ENCODE measurements around the gene FBL. TPM values are rescaled to one million over a fixed set of nuclear protein-coding genes. Genes with fewer than 3 reads are reported as not detected.

The FBL gene
- total and polyA plus RNA-seq, 7 donors = 70.3 to 267 (median 142) TPM

GRCh38 chr19:39864118-39864517 lies 17.9 kb upstream of the FBL start:
- Histone ChIP-seq H3K36me3 (ENCODE audit: insufficient read depth in 1 of 2, low read depth in 1 of 2) (no peaks in the 10 kb centered on the region), H3K27me3 (ENCODE audit: insufficient read depth in 3 of 3, low read length in 2 of 3) (no peaks in the 10 kb centered on the region), H3K4me3 (no peak overlapping the region), H3K27ac (no peak overlapping the region), H3K9me3 (no peaks in the 10 kb centered on the region), H3K4me1 (no peaks in the 10 kb centered on the region)
- intact Hi-C loops (cut with DNase I) = no loop called here
- no peak for TF ChIP-seq CTCF (IDR thresholded peaks at IDR 0.05)
- no peak for DNase-seq
- no peak for ATAC-seq
- WGBS, 3 donors = 75 to 88% (median 86%) methylated on average over 2 of the region's 2 CpGs

- DNase-seq = no peak
- ATAC-seq = no peak
- H3K4me3 ChIP-seq = no peak overlapping the region
- intact Hi-C loops (cut with DNase I) = no loop called here
- TF ChIP-seq CTCF (IDR thresholded peaks at IDR 0.05) = no peak
- H3K4me1 ChIP-seq = no peaks in the 10 kb centered on the region
- peaks cover 0 to 5% (median 5%) of the 10 kb centered on the region in 3 donors for H3K27me3 ChIP-seq (ENCODE audit: insufficient read depth in 3 of 3, low read length in 2 of 3)
- no peak overlapping the region for H3K27ac ChIP-seq
- 26 to 65% (median 42%) methylated on average over 11 of the region's 11 CpGs for WGBS, 3 donors
- H3K36me3 ChIP-seq (ENCODE audit: insufficient read depth in 1 of 2, low read depth in 1 of 2) = no peaks in the 10 kb centered on the region
- no peaks in the 10 kb centered on the region for H3K9me3 ChIP-seq
Measured at GRCh38 chr19:39858541-39858940, 12.4 kb upstream of the FBL start.

- WGBS, 3 donors = 91 to 93% (median 91%) methylated on average over 7 of the region's 7 CpGs
- no peak for DNase-seq
- Histone ChIP-seq H3K27ac (no peak overlapping the region), H3K27me3 (ENCODE audit: insufficient read depth in 3 of 3, low read length in 2 of 3) (peaks cover 0 to 5% (median 5%) of the 10 kb centered on the region in 3 donors), H3K4me1 (no peaks in the 10 kb centered on the region), H3K4me3 (no peak overlapping the region), H3K9me3 (no peaks in the 10 kb centered on the region), H3K36me3 (ENCODE audit: insufficient read depth in 1 of 2, low read depth in 1 of 2) (no peaks in the 10 kb centered on the region)
- no peak for TF ChIP-seq CTCF (IDR thresholded peaks at IDR 0.05)
- intact Hi-C loops (cut with DNase I) = no loop called here
- ATAC-seq = no peak
Measured at GRCh38 chr19:39852882-39853281, 6.7 kb upstream of the FBL start.

DNA sequence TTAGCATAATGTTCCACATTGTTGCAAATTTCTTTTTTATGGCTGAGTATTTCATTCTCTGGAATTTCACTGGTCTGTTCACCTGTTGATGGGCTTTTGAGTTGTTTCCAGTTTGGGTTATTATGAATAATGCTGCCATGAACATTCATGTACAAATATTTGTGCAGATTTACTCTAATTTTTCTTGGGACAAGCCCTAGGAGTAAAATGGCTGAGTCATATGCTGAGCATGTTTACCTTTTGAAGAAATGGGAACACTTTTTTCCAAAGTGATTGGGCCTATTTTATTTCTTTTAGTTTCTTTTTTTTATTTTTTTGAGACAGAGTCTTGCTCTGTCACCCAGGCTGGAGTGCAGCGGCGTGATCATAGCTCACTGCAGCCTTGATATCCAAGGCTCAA lies 4.7 kb upstream of the FBL start:
- no peak for DNase-seq
- H3K4me3 ChIP-seq = no peak overlapping the region
- no peaks in the 10 kb centered on the region for H3K9me3 ChIP-seq
- H3K27me3 ChIP-seq (ENCODE audit: insufficient read depth in 3 of 3, low read length in 2 of 3) = peaks cover 0 to 5% (median 3%) of the 10 kb centered on the region in 3 donors
- no peak for TF ChIP-seq CTCF (IDR thresholded peaks at IDR 0.05)
- H3K27ac ChIP-seq = no peak overlapping the region
- no peak for ATAC-seq
- intact Hi-C loops (cut with DNase I) = no loop called here
- H3K36me3 ChIP-seq (ENCODE audit: insufficient read depth in 1 of 2, low read depth in 1 of 2) = no peaks in the 10 kb centered on the region
- WGBS, 3 donors = 69 to 94% (median 73%) methylated on average over 2 of the region's 2 CpGs
- H3K4me1 ChIP-seq = peaks cover 7% of the 10 kb centered on the region

- DNase-seq (no peak), ATAC-seq (no peak)
- 90 to 97% (median 92%) methylated on average over 4 of the region's 4 CpGs for WGBS, 3 donors
- Histone ChIP-seq H3K27me3 (ENCODE audit: insufficient read depth in 3 of 3, low read length in 2 of 3) (no peaks in the 10 kb centered on the region), H3K4me1 (peaks cover 25% of the 10 kb centered on the region), H3K9me3 (no peaks in the 10 kb centered on the region), H3K4me3 (no peak overlapping the region), H3K36me3 (ENCODE audit: insufficient read depth in 1 of 2, low read depth in 1 of 2) (no peaks in the 10 kb centered on the region), H3K27ac (no peak overlapping the region)
- no peak for TF ChIP-seq CTCF (IDR thresholded peaks at IDR 0.05)
- intact Hi-C loops (cut with DNase I) = no loop called here
Measured at GRCh38 chr19:39848392-39848791, 2.2 kb upstream of the FBL start.
